ENCODE results near the gene SIRPB1.
"Not testable (repeated sequence)": the region's sequence is repeated elsewhere in the genome, so short reads cannot be mapped to it uniquely, and the experiment has no call there.

SIRPB1 gene

GRCh38 chr20:1600736-1601135 is 19.1 kb downstream of the SIRPB1 start:
- DNase-seq (ENCODE audit: low read depth in 1 of 2, low spot score in 1 of 2), result no peak

- no peak for DNase-seq (ENCODE audit: low read depth in 1 of 2, low spot score in 1 of 2)
These were observed 24.5 kb downstream of the SIRPB1 start for GRCh38 chr20:1595333-1595732.

- no peak for DNase-seq (ENCODE audit: low read depth in 1 of 2, low spot score in 1 of 2)
These were observed 31.0 kb downstream of the SIRPB1 start for GRCh38 chr20:1588533-1589460.

GRCh38 chr20:1587781-1588532 is 31.9 kb downstream of the SIRPB1 start:
- no peak for DNase-seq (ENCODE audit: low read depth in 1 of 2, low spot score in 1 of 2)

GRCh38 chr20:1579488-1579887 is 40.3 kb downstream of the SIRPB1 start:
- no peak for DNase-seq (ENCODE audit: low read depth in 1 of 2, low spot score in 1 of 2)

- DNase-seq (ENCODE audit: low read depth in 1 of 2, low spot score in 1 of 2), result no peak
These were observed 41.9 kb downstream of the SIRPB1 start for GRCh38 chr20:1577906-1578305.

- not testable (repeated sequence) for DNase-seq (ENCODE audit: low read depth in 1 of 2, low spot score in 1 of 2)
These were observed 42.5 kb downstream of the SIRPB1 start for GRCh38 chr20:1577313-1577712.

- no peak for DNase-seq (ENCODE audit: low read depth in 1 of 2, low spot score in 1 of 2)
These were observed 43.2 kb downstream of the SIRPB1 start for GRCh38 chr20:1576641-1577040.

GRCh38 chr20:1576003-1576402 is 43.8 kb downstream of the SIRPB1 start:
- DNase-seq (ENCODE audit: low read depth in 1 of 2, low spot score in 1 of 2), result not testable (repeated sequence)

GRCh38 chr20:1571583-1571982 is 48.2 kb downstream of the SIRPB1 start:
- not testable (repeated sequence) for DNase-seq (ENCODE audit: low read depth in 1 of 2, low spot score in 1 of 2)

All from activated CD4-positive, alpha-beta T cell treated with anti-CD3 and anti-CD28 coated beads, Interleukin-2, amount 50 U/mL, for 24 hours (primary cell).